CD4-positive, alpha-beta T cell treated with Interleukin-12 subunit alpha and Interleukin-12 subunit beta, for 1 hour (primary cell): ENCODE results near the gene DLL4.
A peak's percentile ranks its signal among the peaks of the same experiment; 100 is the strongest.

Source experiments
- DNase-seq: peaks from one replicate; pipeline ENCODE4 v3.0.0-alpha.2; 2020

The DLL4 gene

GRCh38 chr15:40927873-40928806 lies 1.0 kb upstream of the DLL4 start:
- no peak for DNase-seq

DNA sequence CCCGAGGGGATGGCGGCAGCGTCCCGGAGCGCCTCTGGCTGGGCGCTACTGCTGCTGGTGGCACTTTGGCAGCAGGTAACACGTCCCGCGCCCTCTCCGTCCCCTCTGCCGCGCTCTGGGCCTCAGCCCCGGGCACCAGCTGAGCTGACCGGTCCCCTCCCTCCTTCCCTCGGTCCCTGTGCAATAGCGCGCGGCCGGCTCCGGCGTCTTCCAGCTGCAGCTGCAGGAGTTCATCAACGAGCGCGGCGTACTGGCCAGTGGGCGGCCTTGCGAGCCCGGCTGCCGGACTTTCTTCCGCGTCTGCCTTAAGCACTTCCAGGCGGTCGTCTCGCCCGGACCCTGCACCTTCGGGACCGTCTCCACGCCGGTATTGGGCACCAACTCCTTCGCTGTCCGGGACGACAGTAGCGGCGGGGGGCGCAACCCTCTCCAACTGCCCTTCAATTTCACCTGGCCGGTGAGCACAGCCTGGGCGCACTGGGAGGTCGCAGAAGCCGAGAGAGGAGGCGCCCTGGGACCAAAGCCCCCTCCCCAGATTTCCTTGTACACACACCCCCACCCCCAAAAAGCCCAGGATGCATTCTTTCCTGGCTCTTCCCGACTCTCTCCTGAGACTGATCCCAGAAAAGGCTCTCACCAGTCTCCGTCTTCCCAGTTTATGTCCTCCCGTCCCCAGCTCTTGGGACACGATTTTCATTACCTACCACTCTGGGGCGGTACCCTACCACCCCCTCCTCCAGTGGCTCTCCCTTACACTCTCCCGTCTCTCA lies 705 bp downstream of the DLL4 start:
- DNase-seq = no peak

DNA sequence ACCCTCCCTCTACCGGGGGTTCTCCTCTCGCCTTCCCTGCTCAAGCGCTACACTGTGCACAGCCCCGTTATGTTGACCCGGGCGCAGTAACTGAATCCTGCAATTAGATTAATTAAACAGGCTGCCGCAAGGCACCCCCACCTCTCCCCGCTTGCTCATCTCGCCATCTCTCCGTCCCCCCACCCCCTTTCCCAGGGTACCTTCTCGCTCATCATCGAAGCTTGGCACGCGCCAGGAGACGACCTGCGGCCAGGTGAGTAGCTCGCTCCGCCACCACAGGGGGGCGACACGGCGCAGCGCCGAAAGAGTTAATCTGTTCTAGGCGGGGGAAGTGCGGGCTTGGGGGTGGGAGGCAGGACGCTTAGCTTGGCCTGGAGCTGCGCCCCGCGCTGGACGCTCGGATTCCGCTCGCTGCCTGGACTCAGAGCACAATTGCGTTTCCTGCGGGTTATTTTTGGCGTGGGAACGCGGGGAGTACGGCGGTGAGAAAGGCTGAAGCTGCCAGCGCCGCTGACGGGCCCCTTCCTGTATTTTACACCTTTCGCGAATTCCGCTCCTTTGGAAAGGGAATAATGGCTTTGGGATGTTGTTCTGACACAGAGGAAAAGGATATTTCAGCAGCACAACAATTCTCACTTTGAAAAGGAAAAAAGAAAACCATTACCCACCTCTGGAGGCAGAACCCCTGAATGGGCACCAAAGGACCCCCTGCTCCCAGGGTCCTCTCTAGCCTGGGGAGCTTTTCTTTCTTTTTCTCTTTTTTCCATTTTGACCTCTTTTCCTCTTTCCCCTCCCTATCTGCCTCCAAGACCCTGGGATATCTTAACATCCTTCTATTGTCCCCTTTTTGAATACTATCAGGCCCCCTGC lies 1.5 kb downstream of the DLL4 start:
- DNase-seq = no peak

- no peak for DNase-seq
Measured at GRCh38 chr15:40931300-40932142, 2.4 kb downstream of the DLL4 start.

DNA sequence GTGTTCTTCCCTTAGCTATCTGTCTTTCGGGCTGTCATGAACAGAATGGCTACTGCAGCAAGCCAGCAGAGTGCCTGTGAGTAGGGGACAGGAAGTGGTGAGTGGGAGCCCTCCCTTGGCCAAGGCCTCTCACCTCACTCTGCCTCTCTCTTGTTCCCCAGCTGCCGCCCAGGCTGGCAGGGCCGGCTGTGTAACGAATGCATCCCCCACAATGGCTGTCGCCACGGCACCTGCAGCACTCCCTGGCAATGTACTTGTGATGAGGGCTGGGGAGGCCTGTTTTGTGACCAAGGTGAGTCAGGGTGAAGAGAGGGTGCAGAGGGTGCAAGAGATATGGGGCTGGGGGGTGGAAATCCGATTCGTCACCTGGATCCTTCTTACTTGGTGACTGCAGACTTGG lies 3.0 kb downstream of the DLL4 start:
- no peak for DNase-seq

DNA sequence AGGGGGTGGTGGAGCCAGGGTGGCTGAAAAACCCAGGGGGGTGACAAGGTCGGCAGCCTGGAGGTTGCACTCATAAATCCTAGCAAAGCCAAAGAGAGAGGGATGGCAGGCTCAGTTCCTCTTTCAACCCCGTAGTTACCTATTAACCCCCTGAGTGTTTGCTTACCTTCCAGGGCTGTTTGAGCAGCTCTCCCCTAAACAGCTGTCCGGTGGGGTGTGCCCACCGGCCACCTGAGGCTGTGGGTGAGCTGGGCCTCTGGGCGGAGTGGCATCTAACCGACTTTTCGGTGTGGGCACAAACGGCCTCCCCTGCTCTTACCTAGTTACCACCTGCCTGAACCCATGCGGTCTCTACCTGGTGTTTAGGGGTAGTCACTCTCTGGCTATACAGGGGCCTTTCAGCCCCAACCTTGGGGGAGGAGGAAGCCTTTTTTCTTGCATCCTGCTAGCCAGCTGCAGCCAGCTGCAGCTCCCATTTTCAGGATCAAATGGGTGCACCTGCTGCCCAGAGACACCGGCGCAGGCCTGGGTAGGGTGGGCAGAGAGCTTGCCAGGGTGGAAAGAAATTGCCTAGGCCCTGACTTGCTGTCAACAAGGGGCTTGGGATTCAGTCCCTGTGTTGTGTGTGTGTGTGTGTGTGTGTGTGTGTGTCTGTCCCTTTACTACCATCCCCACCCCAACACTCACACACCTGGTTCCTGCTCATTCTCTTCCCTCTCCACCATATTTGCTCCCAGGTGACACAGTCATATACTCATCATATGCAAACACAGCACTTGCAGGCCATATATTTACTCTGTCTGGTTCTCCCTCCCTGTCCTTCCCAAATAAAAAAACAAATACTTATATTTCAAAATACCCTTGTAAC lies 3.7 kb downstream of the DLL4 start:
- no peak for DNase-seq

DNA sequence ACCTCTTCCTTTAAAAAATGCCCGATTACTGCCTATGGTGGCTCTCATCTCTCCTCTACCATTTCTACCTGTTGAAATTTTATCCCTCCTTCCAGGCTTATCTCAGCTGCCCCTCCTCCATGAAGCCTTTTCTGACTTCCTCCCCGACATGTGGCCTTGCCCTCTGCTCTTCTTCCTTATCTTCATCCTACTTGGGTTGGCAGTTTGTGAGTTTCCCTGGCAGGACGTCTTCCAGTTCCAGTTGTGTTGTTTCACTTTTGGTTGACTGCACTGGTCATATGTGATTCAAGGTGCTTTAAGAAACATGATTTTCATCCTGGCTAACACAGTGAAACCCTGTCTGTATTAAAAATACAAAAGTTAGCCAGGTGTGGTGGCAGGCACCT lies 4.4 kb downstream of the DLL4 start:
- no peak for DNase-seq

DNA sequence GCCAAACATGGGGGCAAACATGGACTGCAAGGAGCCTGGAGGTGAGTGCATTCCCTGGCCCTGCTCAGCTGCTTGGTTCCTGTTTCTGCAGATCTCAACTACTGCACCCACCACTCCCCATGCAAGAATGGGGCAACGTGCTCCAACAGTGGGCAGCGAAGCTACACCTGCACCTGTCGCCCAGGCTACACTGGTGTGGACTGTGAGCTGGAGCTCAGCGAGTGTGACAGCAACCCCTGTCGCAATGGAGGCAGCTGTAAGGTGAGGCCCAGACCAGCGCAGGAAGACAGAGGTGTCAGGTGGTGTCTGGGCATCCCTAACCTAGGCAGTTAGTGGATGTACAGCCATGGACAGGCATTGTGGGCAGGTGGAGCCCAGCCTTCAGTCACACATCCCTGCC lies 5.3 kb downstream of the DLL4 start:
- DNase-seq = no peak

GRCh38 chr15:40936234-40936708 lies 7.1 kb downstream of the DLL4 start:
- no peak for DNase-seq

DNA sequence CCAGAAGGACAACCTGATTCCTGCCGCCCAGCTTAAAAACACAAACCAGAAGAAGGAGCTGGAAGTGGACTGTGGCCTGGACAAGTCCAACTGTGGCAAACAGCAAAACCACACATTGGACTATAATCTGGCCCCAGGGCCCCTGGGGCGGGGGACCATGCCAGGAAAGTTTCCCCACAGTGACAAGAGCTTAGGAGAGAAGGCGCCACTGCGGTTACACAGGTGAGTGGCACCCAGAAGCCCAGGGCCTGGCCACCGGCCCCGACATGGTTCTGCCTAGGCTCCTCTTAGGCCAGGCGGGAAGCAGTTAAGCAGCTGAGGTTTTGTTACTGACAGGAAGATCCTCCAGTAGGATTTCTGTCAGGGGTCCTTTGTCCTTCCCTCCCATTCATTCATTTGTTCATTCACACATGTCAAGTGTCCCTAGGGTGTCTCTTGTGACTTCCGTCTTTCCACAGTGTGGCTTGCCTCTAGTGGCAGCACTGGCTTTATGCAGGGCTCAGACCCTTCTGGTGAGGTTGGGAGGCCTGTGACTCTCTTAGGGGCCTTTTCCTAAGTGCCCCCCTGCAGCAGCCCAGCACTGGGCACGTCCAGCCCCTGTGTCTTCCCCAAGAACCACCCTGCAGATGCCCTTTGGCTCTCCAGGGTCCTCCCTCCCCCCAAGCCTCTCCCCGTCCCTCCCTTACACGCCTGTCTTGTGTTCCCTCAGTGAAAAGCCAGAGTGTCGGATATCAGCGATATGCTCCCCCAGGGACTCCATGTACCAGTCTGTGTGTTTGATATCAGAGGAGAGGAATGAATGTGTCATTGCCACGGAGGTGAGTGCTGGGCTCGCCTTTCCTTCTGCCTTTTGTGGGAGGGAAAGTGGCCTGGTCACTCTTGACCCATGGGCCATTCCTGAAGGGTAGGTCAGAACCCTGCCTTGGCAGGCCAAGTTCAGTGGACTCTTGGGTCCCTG lies 7.8 kb downstream of the DLL4 start:
- DNase-seq = no peak

DNA sequence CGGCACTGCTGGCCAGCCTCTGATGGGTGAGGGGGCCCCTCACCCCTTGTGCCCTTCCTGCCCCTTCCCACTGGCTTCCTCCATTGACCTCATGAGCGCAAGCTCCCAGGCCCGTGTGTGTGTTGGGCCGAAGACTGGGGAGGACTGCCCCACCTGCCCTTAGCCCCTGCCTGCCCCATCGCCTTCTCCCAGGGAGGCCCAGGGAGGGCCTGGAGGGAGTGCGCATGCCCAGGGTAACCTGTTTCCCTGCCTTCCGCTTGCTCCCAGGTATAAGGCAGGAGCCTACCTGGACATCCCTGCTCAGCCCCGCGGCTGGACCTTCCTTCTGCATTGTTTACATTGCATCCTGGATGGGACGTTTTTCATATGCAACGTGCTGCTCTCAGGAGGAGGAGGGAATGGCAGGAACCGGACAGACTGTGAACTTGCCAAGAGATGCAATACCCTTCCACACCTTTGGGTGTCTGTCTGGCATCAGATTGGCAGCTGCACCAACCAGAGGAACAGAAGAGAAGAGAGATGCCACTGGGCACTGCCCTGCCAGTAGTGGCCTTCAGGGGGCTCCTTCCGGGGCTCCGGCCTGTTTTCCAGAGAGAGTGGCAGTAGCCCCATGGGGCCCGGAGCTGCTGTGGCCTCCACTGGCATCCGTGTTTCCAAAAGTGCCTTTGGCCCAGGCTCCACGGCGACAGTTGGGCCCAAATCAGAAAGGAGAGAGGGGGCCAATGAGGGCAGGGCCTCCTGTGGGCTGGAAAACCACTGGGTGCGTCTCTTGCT lies 8.8 kb downstream of the DLL4 start:
- DNase-seq = peak; percentile 27

GRCh38 chr15:40938536-40938870 lies 9.4 kb downstream of the DLL4 start:
- DNase-seq = no peak

DNA sequence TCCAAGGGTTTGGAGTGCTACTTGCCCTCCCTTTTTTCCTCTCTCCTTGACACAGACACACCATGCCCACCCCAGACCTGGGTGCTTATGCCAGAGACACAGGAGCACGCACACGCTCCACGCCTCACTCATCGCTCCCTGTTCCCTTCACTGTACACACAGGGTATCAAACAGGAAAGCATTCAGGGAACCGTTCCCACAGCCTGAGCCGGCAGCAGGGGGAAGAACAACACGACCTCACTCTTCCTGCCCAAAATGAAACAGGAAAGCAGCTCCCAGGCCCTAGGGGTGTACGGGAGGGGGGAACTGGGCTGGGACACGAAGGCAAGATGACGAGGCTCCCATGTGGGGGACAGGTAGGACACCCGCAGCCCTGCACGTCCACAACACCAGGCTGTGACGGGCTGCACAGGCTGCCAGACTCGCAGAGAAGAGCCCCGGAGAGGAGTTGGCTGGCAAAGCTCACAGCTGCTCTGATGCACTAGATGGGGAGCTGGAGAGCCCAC lies 11.2 kb downstream of the DLL4 start:
- DNase-seq = peak; percentile 7

- no peak for DNase-seq
Measured at GRCh38 chr15:40941068-40941527, 12.0 kb downstream of the DLL4 start.

DNA sequence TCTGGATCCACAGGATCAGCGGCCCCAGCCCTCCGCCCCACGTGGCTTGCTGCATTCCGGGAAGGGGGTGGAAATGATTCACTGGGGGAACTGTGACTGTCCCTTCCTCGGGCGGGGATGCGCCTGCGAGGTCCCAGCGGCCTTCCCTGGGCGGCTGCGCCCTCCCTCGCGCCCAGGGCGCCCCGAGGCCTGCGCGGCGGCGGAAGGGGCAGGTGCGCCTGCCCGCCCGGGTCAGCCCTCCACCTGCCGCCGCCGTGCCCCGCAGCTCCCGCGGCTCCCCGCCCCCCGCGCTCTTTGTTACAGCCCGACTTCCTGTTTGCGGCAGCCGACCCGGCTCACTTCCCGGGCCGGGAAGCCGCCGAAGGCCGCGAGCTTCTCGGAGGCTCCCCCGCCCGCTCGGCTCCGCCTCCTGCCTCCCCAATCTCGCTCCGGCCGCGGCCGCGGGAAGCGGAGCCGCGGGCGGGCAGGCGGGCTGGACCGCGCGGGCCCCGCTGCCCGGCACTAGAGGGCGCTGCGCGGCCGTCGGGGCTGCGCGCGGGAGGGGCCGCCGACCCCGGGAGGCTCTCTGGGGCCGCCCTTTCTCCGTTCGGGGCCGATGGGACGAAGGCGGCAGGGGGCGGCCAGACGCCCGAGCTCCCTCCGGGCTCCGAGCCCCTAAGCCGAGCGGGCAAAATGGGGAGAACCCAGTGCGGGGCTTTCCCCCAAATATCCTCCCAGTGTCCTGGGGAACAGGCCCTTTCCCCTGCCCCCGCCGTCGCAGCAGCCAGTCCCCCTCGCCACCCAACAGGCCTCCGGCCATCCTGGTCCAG lies 12.6 kb downstream of the DLL4 start:
- DNase-seq = peak; percentile 75

DNA sequence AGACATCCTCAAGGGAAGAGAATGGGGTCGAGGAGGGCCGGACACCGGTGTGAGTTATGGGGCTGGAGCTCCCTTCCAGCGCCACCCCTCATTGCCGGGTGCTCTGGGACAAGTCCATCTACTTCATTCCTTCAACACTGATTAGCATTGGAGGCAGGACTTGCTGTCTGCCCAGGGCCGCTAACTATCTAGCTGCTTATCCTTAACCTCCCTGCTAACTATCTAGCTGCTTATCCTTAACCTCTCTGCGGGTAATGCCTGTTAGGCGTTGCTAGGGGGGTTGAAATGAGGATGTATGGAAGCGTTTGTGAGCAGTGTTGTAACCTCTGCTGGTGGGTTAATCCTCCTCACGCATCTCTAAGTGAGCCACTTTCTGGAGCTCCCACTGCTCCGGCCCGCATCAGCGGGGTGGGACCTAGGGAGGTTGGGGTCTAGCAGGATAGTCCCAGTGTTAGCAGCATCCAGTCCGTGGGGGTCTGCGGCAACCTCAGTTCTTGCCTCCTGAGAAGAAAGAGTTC lies 13.3 kb downstream of the DLL4 start:
- no peak for DNase-seq

GRCh38 chr15:40942878-40943277 lies 13.7 kb downstream of the DLL4 start:
- DNase-seq = no peak
